ENCODE results near the gene ATOH8. TPM values are rescaled to one million over a fixed set of nuclear protein-coding genes. Genes with fewer than 3 reads are reported as not detected.

Gene ATOH8
- total RNA-seq, 1 donor from 2014 or later, result 93.6 TPM

- intact Hi-C loops (cut with DNase I), result no loop called here
- DNase-seq (peak; percentile 67), ATAC-seq (peak; percentile 27)
- Histone ChIP-seq H3K4me1 (peaks cover 57% of the 10 kb centered on the region), H3K36me3 (peaks cover 9% of the 10 kb centered on the region), H3K9me3 (no peaks in the 10 kb centered on the region), H3K27ac (peak overlapping the region; percentile 92), H3K4me3 (peak overlapping the region; percentile 87), H3K27me3 (no peaks in the 10 kb centered on the region)
- TF ChIP-seq CTCF (IDR thresholded peaks at IDR 0.05), result no peak
These were observed 1.6 kb downstream of the ATOH8 start for GRCh38 chr2:85755122-85756027.

GRCh38 chr2:85756195-85756594 is 2.4 kb downstream of the ATOH8 start:
- Histone ChIP-seq H3K4me1 (peaks cover 57% of the 10 kb centered on the region), H3K4me3 (peak overlapping the region; percentile 87), H3K27ac (peak overlapping the region; percentile 92), H3K36me3 (peaks cover 9% of the 10 kb centered on the region), H3K9me3 (no peaks in the 10 kb centered on the region), H3K27me3 (no peaks in the 10 kb centered on the region)
- intact Hi-C loops (cut with DNase I), result no loop called here
- no peak for TF ChIP-seq CTCF (IDR thresholded peaks at IDR 0.05)
- DNase-seq (peak; percentile 65), ATAC-seq (no peak)

- intact Hi-C loops (cut with DNase I), result no loop called here
- Histone ChIP-seq H3K27me3 (no peaks in the 10 kb centered on the region), H3K4me3 (peak overlapping the region; percentile 87), H3K4me1 (peaks cover 59% of the 10 kb centered on the region), H3K36me3 (peaks cover 9% of the 10 kb centered on the region), H3K27ac (peak overlapping the region; percentile 92), H3K9me3 (no peaks in the 10 kb centered on the region)
- ATAC-seq (peak; percentile 32), DNase-seq (no peak)
- no peak for TF ChIP-seq CTCF (IDR thresholded peaks at IDR 0.05)
These were observed 3.1 kb downstream of the ATOH8 start for GRCh38 chr2:85756822-85757435.

- H3K4me1 ChIP-seq, result peaks cover 53% of the 10 kb centered on the region
- no peak overlapping the region for H3K27ac ChIP-seq
- TF ChIP-seq CTCF (IDR thresholded peaks at IDR 0.05), result no peak
- DNase-seq, result no peak
- H3K36me3 ChIP-seq, result peaks cover 9% of the 10 kb centered on the region
- H3K27me3 ChIP-seq, result no peaks in the 10 kb centered on the region
- peak overlapping the region; percentile 87 for H3K4me3 ChIP-seq
- intact Hi-C loops (cut with DNase I), result no loop called here
- ATAC-seq, result no peak
- H3K9me3 ChIP-seq, result no peaks in the 10 kb centered on the region
These were observed 4.1 kb downstream of the ATOH8 start for GRCh38 chr2:85757860-85758259.

- Histone ChIP-seq H3K27me3 (no peaks in the 10 kb centered on the region), H3K36me3 (peaks cover 9% of the 10 kb centered on the region), H3K4me3 (peak overlapping the region; percentile 87), H3K4me1 (peaks cover 48% of the 10 kb centered on the region), H3K27ac (peak overlapping the region; percentile 30), H3K9me3 (no peaks in the 10 kb centered on the region)
- DNase-seq (no peak), ATAC-seq (peak; percentile 1)
- intact Hi-C loops (cut with DNase I), result no loop called here
- TF ChIP-seq CTCF (IDR thresholded peaks at IDR 0.05), result no peak
These were observed 4.8 kb downstream of the ATOH8 start for GRCh38 chr2:85758361-85759256.
